HepG2 (cell line): Measurements from ENCODE around the gene CD300A. TPM values are rescaled to one million over a fixed set of nuclear protein-coding genes. Genes with fewer than 3 reads are reported as not detected.

ENCODE experiments used
- ATF1 ChIP-seq: IDR thresholded peaks from 2 replicates; pipeline ENCODE4 v1.6.1; 2016; ENCODE audit warnings: mild to moderate bottlenecking, control low read depth
- CBX5 ChIP-seq: sonication (generic); formaldehyde crosslinking; IDR thresholded peaks from 2 replicates; pipeline ENCODE4 v1.4.0; 2020; ENCODE audit warnings: missing genetic modification reagents, borderline replicate concordance
- CC2D1A ChIP-seq: sonication (generic); formaldehyde crosslinking; IDR thresholded peaks from 2 replicates; pipeline ENCODE4 v1.8.1; 2023; ENCODE audit warnings: mild to moderate bottlenecking, missing genetic modification reagents
- CENPT ChIP-seq: sonication (generic); formaldehyde crosslinking; IDR thresholded peaks from 2 replicates; pipeline ENCODE4 v1.8.0; 2022; ENCODE audit warnings: low read depth, mild to moderate bottlenecking, moderate library complexity, missing genetic modification reagents
- GATAD2A ChIP-seq: IDR thresholded peaks from 2 replicates; pipeline ENCODE4 v1.6.1; 2016
- GTF3A ChIP-seq: sonication (generic); formaldehyde crosslinking; conservative IDR thresholded peaks from 2 replicates; pipeline ENCODE4 v1.4.0; 2020; ENCODE audit warnings: mild to moderate bottlenecking, missing genetic modification reagents
- HNRNPLL ChIP-seq: fragments of 200-400 bp; formaldehyde crosslinking; IDR thresholded peaks from 2 replicates; pipeline ENCODE4 v1.6.1; 2017; ENCODE audit warnings: mild to moderate bottlenecking, low read depth, low read length; ENCODE audit not compliant: poor library complexity, severe bottlenecking
- KDM3A ChIP-seq: IDR thresholded peaks from 2 replicates; pipeline ENCODE4 v1.6.1; 2018; ENCODE audit warnings: low read depth, missing compliant biosample characterization
- KLF9 ChIP-seq: IDR thresholded peaks from 2 replicates; pipeline ENCODE4 v1.6.1; 2016; ENCODE audit warnings: low read depth
- MED1 ChIP-seq: sonication (generic); formaldehyde crosslinking; IDR thresholded peaks from 2 replicates; pipeline ENCODE4 v1.4.0; 2020; ENCODE audit warnings: missing genetic modification reagents
- MZF1 ChIP-seq: sonication (generic); formaldehyde crosslinking; IDR thresholded peaks from 2 replicates; pipeline ENCODE4 v1.8.1; 2023; ENCODE audit warnings: mild to moderate bottlenecking, missing genetic modification reagents, borderline replicate concordance
- PRDM15 ChIP-seq: sonication (generic); formaldehyde crosslinking; IDR thresholded peaks from 2 replicates; pipeline ENCODE4 v1.4.0; 2020; ENCODE audit warnings: missing genetic modification reagents
- SNAPC2 ChIP-seq: sonication (generic); formaldehyde crosslinking; IDR thresholded peaks from 2 replicates; pipeline ENCODE4 v1.8.1; 2022; ENCODE audit warnings: mild to moderate bottlenecking, missing genetic modification reagents
- TERF1 ChIP-seq: sonication (generic); formaldehyde crosslinking; IDR thresholded peaks from 2 replicates; pipeline ENCODE4 v1.8.0; 2022; ENCODE audit warnings: mild to moderate bottlenecking, missing genetic modification reagents, moderate library complexity
- WIZ ChIP-seq: sonication (generic); formaldehyde crosslinking; IDR thresholded peaks from 2 replicates; pipeline ENCODE4 v1.5.1; 2020; ENCODE audit warnings: mild to moderate bottlenecking, missing genetic modification reagents
- ZBTB3 ChIP-seq: sonication (generic); formaldehyde crosslinking; IDR thresholded peaks from 2 replicates; pipeline ENCODE4 v1.4.0; 2020; ENCODE audit warnings: low read depth, mild to moderate bottlenecking, moderate library complexity, missing genetic modification reagents, borderline replicate concordance
- ZBTB42 ChIP-seq: sonication (generic); formaldehyde crosslinking; IDR thresholded peaks from 2 replicates; pipeline ENCODE4 v1.5.0; 2020; ENCODE audit warnings: mild to moderate bottlenecking, missing genetic modification reagents
- ZBTB43 ChIP-seq: sonication (generic); formaldehyde crosslinking; conservative IDR thresholded peaks from 2 replicates; pipeline ENCODE4 v1.4.0; 2020; ENCODE audit warnings: missing genetic modification reagents
- ZC3H13 ChIP-seq: sonication (generic); formaldehyde crosslinking; IDR thresholded peaks from 2 replicates; pipeline ENCODE4 v1.8.1; 2023; ENCODE audit warnings: mild to moderate bottlenecking, missing genetic modification reagents, moderate library complexity
- ZFP36L1 ChIP-seq: sonication (generic); formaldehyde crosslinking; IDR thresholded peaks from 2 replicates; pipeline ENCODE4 v1.8.0; 2022; ENCODE audit warnings: mild to moderate bottlenecking, missing genetic modification reagents, moderate library complexity
- ZFP91 ChIP-seq: sonication (generic); formaldehyde crosslinking; IDR thresholded peaks from 2 replicates; pipeline ENCODE4 v1.9.0; 2022; ENCODE audit warnings: missing genetic modification reagents, mild to moderate bottlenecking, borderline replicate concordance
- ZNF337 ChIP-seq: sonication (generic); formaldehyde crosslinking; IDR thresholded peaks from 2 replicates; pipeline ENCODE4 v1.5.1; 2020; ENCODE audit warnings: missing genetic modification reagents, low read depth, mild to moderate bottlenecking, borderline replicate concordance
- ZNF644 ChIP-seq: IDR thresholded peaks from 2 replicates; pipeline ENCODE4 v1.6.1; 2016; ENCODE audit warnings: low read depth
- ZNF841 ChIP-seq: sonication (generic); formaldehyde crosslinking; IDR thresholded peaks from 2 replicates; pipeline ENCODE4 v1.8.1; 2023; ENCODE audit warnings: missing genetic modification reagents, borderline replicate concordance
- ZSCAN22 ChIP-seq: sonication (generic); formaldehyde crosslinking; IDR thresholded peaks from 2 replicates; pipeline ENCODE4 v1.4.0; 2020; ENCODE audit warnings: mild to moderate bottlenecking, missing genetic modification reagents
- polyA plus RNA-seq, 8 experiments: library from polyadenylated mRNA; depleted of rRNA in 3 of 8; stranded (reverse) in 7 of 8; unstranded in 1 of 8; fragments of >200 nt; fragmentation: Illumina TruSeq in 4 of 8; extraction: Trizol in 4 of 8; gene quantifications; 2 replicates each; pipeline versions ENCODE4 v1.2.1 to v1.2.3, GENCODE V29; 2011 to 2016; ENCODE audit warnings: low read depth in 4 of 8, missing spikeins in 1 of 8, mixed read lengths in 1 of 8; ENCODE audit not compliant: insufficient read depth in 1 of 8
- total RNA-seq, 5 experiments: library from RNA; depleted of rRNA; stranded (reverse); fragments of >200 nt; fragmentation: Illumina TruSeq; extraction: Trizol; gene quantifications; 2 replicates each; pipeline ENCODE4 v1.2.3, GENCODE V29; 2016; ENCODE audit warnings: low read depth in 1 of 5

Gene CD300A
- total and polyA plus RNA-seq, 2 of the 13 experiments (the other 11 are each of a cell fraction or from before 2014, with no cell fraction given) = not detected

GRCh38 chr17:74455025-74455545 lies 11.3 kb upstream of the CD300A start (continued):
- no peak for TF ChIP-seq PRDM15 (CRISPR knock-in tag)
- TF ChIP-seq CBX5 = no peak
- TF ChIP-seq SNAPC2 (CRISPR knock-in tag) = no peak
- TF ChIP-seq GTF3A (CRISPR knock-in tag) = no peak
- TF ChIP-seq ZNF337 (CRISPR knock-in tag) = no peak
- TF ChIP-seq KDM3A = no peak
- TF ChIP-seq ZC3H13 (CRISPR knock-in tag) = 0 out of 2 replicates have a peak, but pooled peaks have one; percentile 50
- no peak for TF ChIP-seq ZBTB43 (CRISPR knock-in tag)
- no peak for TF ChIP-seq ZFP36L1 (CRISPR knock-in tag)
- TF ChIP-seq ZNF644 (CRISPR knock-in tag) = no peak
- TF ChIP-seq ZNF841 (CRISPR knock-in tag) = no peak
- TF ChIP-seq TERF1 (CRISPR knock-in tag) = no peak
- TF ChIP-seq CC2D1A (CRISPR knock-in tag) = no peak
- TF ChIP-seq ZBTB42 (CRISPR knock-in tag) = no peak
- no peak for TF ChIP-seq ATF1
- TF ChIP-seq ZFP91 (CRISPR knock-in tag) = 0 out of 2 replicates have a peak, but pooled peaks have one; percentile 2
- TF ChIP-seq ZSCAN22 (CRISPR knock-in tag) = no peak
- TF ChIP-seq KLF9 (CRISPR knock-in tag) = no peak
- no peak for TF ChIP-seq CENPT (CRISPR knock-in tag)
- TF ChIP-seq HNRNPLL = no peak
- TF ChIP-seq MZF1 = no peak
- TF ChIP-seq WIZ = 0 out of 2 replicates have a peak, but pooled peaks have one; percentile 4
- TF ChIP-seq ZBTB3 (CRISPR knock-in tag) = no peak
- no peak for TF ChIP-seq MED1 (CRISPR knock-in tag)
- TF ChIP-seq GATAD2A = no peak
